HEK293T (cell line): Measurements from ENCODE around the gene BFSP1.

Source experiments
- CTCF ChIA-PET: fragments of 350-600 bp; formaldehyde crosslinking; extraction: SDS; loops from one replicate; lab custom pipeline; 2021; ENCODE audit warnings: antibody characterized with exemption, inconsistent platforms; lab: Yijun Ruan, JAX
- POLR2A ChIA-PET: fragments of 350-600 bp; formaldehyde crosslinking; extraction: SDS; loops from one replicate; lab custom pipeline; 2020; ENCODE audit warnings: antibody characterized with exemption, inconsistent platforms; lab: Yijun Ruan, JAX
- DNase-seq: peaks from one replicate; pipeline ENCODE4 v3.0.0; 2012; ENCODE audit warnings: mixed read lengths; ENCODE audit errors: extremely low spot score
- ARNT ChIP-seq: fragments of 450-650 bp; IDR thresholded peaks from 2 replicates; pipeline ENCODE4 v1.6.1; 2017; ENCODE audit warnings: mild to moderate bottlenecking
- BHLHE40 ChIP-seq: fragments of 450-650 bp; IDR thresholded peaks from 2 replicates; pipeline ENCODE4 v1.6.1; 2016; ENCODE audit warnings: mild to moderate bottlenecking, moderate library complexity, borderline replicate concordance
- CTBP1 ChIP-seq: fragments of 450-650 bp; IDR thresholded peaks from 2 replicates; pipeline ENCODE4 v1.6.1; 2016; ENCODE audit warnings: borderline replicate concordance
- ELF4 ChIP-seq: fragments of 450-650 bp; IDR thresholded peaks from 2 replicates; pipeline ENCODE4 v1.6.1; 2017; ENCODE audit warnings: antibody characterized with exemption
- FOXA1 ChIP-seq: fragments of 450-650 bp; IDR thresholded peaks from 2 replicates; pipeline ENCODE4 v1.6.1; 2016; ENCODE audit warnings: mild to moderate bottlenecking
- FOXK2 ChIP-seq: fragments of 450-650 bp; IDR thresholded peaks from 2 replicates; pipeline ENCODE4 v1.6.1; 2016; ENCODE audit warnings: mild to moderate bottlenecking
- FOXM1 ChIP-seq: fragments of 450-650 bp; IDR thresholded peaks from 2 replicates; pipeline ENCODE4 v1.6.1; 2017; ENCODE audit warnings: mild to moderate bottlenecking, borderline replicate concordance
- HDGF ChIP-seq: fragments of 450-650 bp; IDR thresholded peaks from 2 replicates; pipeline ENCODE4 v1.6.1; 2017; ENCODE audit warnings: antibody characterized with exemption, borderline replicate concordance
- L3MBTL2 ChIP-seq: fragments of 450-650 bp; conservative IDR thresholded peaks from 2 replicates; pipeline ENCODE4 v1.6.1; 2016; ENCODE audit warnings: mild to moderate bottlenecking
- LEF1 ChIP-seq: fragments of 450-650 bp; IDR thresholded peaks from 2 replicates; pipeline ENCODE4 v1.6.1; 2017; ENCODE audit warnings: mild to moderate bottlenecking, borderline replicate concordance
- NFRKB ChIP-seq: fragments of 450-650 bp; IDR thresholded peaks from 2 replicates; pipeline ENCODE4 v1.6.1; 2016; ENCODE audit warnings: mild to moderate bottlenecking, moderate library complexity
- PKNOX1 ChIP-seq: fragments of 450-650 bp; IDR thresholded peaks from 2 replicates; pipeline ENCODE4 v1.6.1; 2016
- SP1 ChIP-seq: fragments of 450-650 bp; IDR thresholded peaks from 2 replicates; pipeline ENCODE4 v1.6.1; 2017
- SUZ12 ChIP-seq: fragments of 450-650 bp; IDR thresholded peaks from 2 replicates; pipeline ENCODE4 v1.6.1; 2016; ENCODE audit warnings: mild to moderate bottlenecking
- TARDBP ChIP-seq: fragments of 450-650 bp; IDR thresholded peaks from 2 replicates; pipeline ENCODE4 v1.6.1; 2016
- ZNF384 ChIP-seq: fragments of 450-650 bp; IDR thresholded peaks from 2 replicates; pipeline ENCODE4 v1.6.1; 2016

Gene BFSP1

DNA sequence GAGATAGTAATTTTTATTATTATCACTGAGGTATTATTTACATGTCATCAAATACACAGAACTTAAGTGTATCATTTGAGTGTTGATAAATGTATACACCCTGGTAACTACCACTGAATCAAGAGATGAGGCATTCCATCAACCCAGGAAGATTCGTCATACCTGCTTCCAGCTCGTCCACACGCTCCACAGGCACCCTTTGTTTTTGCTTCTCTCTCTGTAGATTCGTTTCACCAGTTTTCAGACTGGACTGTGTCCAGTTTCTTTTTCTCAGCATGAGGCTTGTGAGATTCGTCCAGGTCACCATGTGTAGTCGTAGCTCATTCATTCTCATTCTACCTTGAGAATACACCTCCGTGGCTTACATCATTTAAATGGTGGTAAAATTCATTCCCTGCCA, 64.5 kb downstream of the BFSP1 start:
- TF ChIP-seq NFRKB (no peak), HDGF (no peak), L3MBTL2 (no peak), SUZ12 (no peak), ARNT (no peak), FOXK2 (no peak), FOXA1 (no peak)
- ChIA-PET POLR2A (no interaction called here), CTCF (no interaction called here)

DNA sequence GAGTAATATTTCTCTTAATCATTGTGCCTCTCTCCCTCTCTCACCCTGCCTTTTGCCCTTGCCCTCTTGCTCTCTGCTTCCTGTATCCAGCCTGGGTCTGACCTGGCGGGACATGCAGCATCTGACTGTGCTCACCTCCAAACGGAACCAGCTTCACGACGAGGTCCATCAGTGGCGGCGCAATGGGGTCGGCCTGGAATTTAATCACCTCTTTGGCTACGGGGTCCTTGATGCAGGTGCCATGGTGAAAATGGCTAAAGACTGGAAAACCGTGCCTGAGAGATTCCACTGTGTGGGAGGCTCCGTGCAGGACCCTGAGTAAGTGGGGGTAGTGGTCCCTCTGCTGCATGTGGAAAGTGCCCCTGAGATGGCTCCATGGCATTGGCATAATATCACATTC, 65.9 kb downstream of the BFSP1 start:
- CTCF ChIA-PET, result no interaction called here
- DNase-seq, result no peak
- POLR2A ChIA-PET, result no interaction called here
- TF ChIP-seq FOXA1 (no peak), ZNF384 (no peak), BHLHE40 (no peak), NFRKB (no peak), FOXK2 (no peak), ELF4 (no peak), SP1 (no peak), CTBP1 (no peak), TARDBP (no peak), FOXM1 (no peak), LEF1 (no peak), L3MBTL2 (no peak), HDGF (no peak), SUZ12 (no peak), ARNT (no peak), PKNOX1 (no peak)

More for the DNA sequence above, 64.5 kb downstream of the BFSP1 start:
- DNase-seq, result no peak

DNA sequence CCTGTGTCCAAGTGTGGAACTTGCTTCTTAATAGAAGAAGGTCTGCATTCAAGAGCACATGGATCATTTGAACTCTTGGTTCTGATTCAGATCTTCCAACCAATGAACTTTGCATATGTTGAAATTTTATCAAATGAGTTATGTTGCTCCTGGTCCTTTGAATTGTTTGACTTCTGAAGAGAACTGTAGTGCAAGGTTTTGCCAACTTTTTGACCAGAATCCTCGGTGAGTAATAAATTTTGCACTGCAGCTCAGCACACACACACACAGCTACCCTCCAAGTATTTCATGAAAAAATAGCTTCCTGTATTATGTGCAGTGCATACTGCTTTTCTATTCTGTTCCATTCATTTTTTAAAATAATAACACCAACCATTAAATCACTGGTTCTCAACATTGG, 67.5 kb downstream of the BFSP1 start:
- POLR2A ChIA-PET, result no interaction called here
- no peak for TF ChIP-seq FOXK2
- no peak for TF ChIP-seq PKNOX1
- no peak for DNase-seq
- CTCF ChIA-PET, result no interaction called here

DNA sequence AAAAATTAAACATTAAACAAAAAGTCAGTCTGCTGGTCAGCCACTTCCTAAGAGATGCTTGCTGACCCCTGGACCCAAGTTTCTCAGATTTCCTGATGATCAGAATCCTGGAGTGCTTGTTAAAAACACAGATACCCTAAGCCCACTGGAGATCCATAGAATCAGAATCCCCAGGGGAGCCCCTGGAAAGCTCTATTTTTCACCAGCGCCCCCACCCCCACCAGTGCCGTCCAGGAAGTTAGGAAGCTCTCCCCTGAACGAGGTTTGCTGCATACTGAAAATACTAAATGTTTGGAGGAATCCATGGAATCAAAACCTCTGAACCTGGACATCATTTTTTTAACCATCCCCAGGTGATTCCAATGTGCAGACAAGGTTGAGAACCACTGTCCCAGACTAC, 69.2 kb downstream of the BFSP1 start:
- CTCF ChIA-PET, result no interaction called here
- TF ChIP-seq ARNT (no peak), TARDBP (no peak), NFRKB (no peak), FOXK2 (no peak)
- POLR2A ChIA-PET, result no interaction called here
- no peak for DNase-seq

DNA sequence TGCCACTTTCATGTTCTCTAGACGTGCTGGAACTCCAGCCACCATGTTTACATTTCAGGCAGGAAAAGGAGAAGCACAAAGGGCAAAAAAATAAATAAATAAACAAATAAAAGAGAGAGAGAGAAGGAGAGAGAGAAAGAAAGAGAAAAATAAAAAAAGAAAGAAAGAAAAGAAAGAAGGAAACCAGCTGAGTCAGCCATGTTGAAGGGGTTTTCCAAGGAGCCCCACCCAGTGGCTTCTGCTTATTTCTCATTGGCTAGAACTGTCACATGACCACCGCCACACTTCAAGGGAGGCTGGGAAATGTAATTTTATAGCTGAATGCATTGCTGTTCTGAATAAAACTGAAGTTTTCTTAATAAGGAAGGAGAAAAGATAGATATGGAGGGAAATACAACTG, 71.1 kb downstream of the BFSP1 start:
- ChIA-PET POLR2A (no interaction called here), CTCF (no interaction called here)
- no peak for TF ChIP-seq FOXA1
- no peak for TF ChIP-seq SP1
- TF ChIP-seq ELF4, result no peak
- no peak for TF ChIP-seq LEF1
- no peak for TF ChIP-seq HDGF
- no peak for DNase-seq

DNA sequence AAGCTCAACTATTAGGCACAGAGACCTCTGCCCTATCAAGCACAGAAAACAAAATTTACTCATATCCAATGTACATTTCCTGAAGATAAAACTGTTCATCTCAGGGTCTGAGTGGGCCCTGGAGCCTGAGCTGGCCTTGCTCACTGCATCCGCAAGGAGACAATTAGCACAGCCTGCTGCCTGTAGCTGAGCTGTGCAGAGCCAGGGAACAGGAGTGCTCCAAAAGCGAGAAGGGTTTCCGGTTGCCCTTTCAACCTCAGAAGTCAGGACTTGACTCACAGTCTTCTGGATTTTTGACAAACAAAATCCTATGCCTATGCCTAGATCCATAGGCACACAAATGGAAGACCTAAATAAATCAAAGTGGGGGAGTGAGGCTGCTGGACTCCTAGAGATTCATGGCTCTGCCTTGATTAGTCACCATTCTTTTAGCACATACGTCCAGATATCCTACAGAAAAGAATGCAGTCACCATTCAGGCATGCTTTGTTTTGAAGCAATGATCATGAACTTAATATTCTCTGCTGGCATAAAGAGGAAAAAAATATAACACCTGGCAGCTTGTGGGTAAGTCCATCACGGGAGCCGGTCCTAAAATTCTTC, 73.5 kb downstream of the BFSP1 start:
- DNase-seq, result no peak
- TF ChIP-seq SUZ12, result no peak
- no peak for TF ChIP-seq BHLHE40
- no peak for TF ChIP-seq SP1
- no peak for TF ChIP-seq TARDBP
- TF ChIP-seq FOXM1, result no peak
- TF ChIP-seq LEF1, result no peak
- TF ChIP-seq FOXK2, result no peak
- TF ChIP-seq CTBP1, result no peak
- ChIA-PET CTCF (no interaction called here), POLR2A (no interaction called here)

GRCh38 chr20:17457079-17457478, 74.1 kb downstream of the BFSP1 start:
- no peak for DNase-seq
- TF ChIP-seq FOXA1 (no peak), ARNT (no peak), BHLHE40 (no peak), SUZ12 (no peak), ELF4 (no peak), ZNF384 (no peak), LEF1 (no peak), SP1 (no peak), PKNOX1 (no peak), TARDBP (no peak), HDGF (no peak), FOXK2 (no peak), L3MBTL2 (no peak), NFRKB (no peak), CTBP1 (no peak), FOXM1 (no peak)
- ChIA-PET CTCF (no interaction called here), POLR2A (no interaction called here)
